GM12878 (cell line): ENCODE data around the gene ZNG1B. TPM values are rescaled to one million over a fixed set of nuclear protein-coding genes. Genes with fewer than 3 reads are reported as not detected.

ENCODE experiments used
- ATAC-seq: fragments of 200-7000 bp; cut with Tn5 transposase; 3 replicates; pipeline ENCODE4 v1.9.1; 2020; ENCODE audit warnings: mild to moderate bottlenecking, moderate library complexity
- BruUV-seq: library from RNA; stranded (reverse); fragments of 400-500 nt; replicated peaks from 2 replicates; lab custom pipeline; 2021; lab: Mats Ljungman, UMichigan
- CTCF ChIA-PET: fragments of 300-600 bp; sonication (Branson Sonifier 250); formaldehyde crosslinking; extraction: SDS; loops from one replicate; lab custom pipeline; 2021; ENCODE audit warnings: inconsistent platforms; lab: Yijun Ruan, JAX
- POLR2A ChIA-PET: fragments of 350-600 bp; formaldehyde crosslinking; extraction: SDS; loops from one replicate; lab custom pipeline; 2021; ENCODE audit warnings: inconsistent platforms; lab: Charles Lee
- RAD21 ChIA-PET: fragments of 300-600 bp; sonication (Branson Sonifier 250); formaldehyde crosslinking; loops from one replicate; lab custom pipeline; 2023; ENCODE audit warnings: antibody characterized with exemption; ENCODE audit not compliant: unreplicated experiment; lab: Charles Lee
- SMC1A ChIA-PET: fragments of 300-600 bp; sonication (Branson Sonifier 250); formaldehyde crosslinking; loops from one replicate; lab custom pipeline; 2023; ENCODE audit not compliant: unreplicated experiment, uncharacterized antibody; lab: Charles Lee
- DNase-seq: peaks from one replicate; pipeline ENCODE4 v3.0.0-alpha.2; 2011; ENCODE audit warnings: low read depth, low spot score
- FAIRE-seq: peaks from 3 replicates; lab custom pipeline; 2011; peaks lifted over from hg19 to GRCh38; lab: Jason Lieb, UNC
- H2AFZ ChIP-seq: 2 replicates; pipeline ENCODE4 v1.6.0; 2011; ENCODE audit warnings: low read depth, low read length, control low read depth; ENCODE audit not compliant: control insufficient read depth
- H3K27ac ChIP-seq: 2 replicates; pipeline ENCODE4 v1.5.1; 2011; ENCODE audit warnings: control low read depth; ENCODE audit not compliant: control insufficient read depth, insufficient read depth
- H3K27me3 ChIP-seq, 2 experiments: replicated peaks in 1 of 2; 2 replicates each; pipeline versions ENCODE4 v1.6.0 to v1.6.1; 2011; ENCODE audit warnings: low read length in 1 of 2; ENCODE audit not compliant: control insufficient read depth in 2 of 2, insufficient read depth in 2 of 2
- H3K36me3 ChIP-seq, 2 experiments: 2 replicates each; pipeline ENCODE4 v1.5.1; 2011; ENCODE audit warnings: low read length in 1 of 2; ENCODE audit not compliant: control insufficient read depth in 2 of 2, insufficient read depth in 2 of 2
- H3K4me1 ChIP-seq: 2 replicates; pipeline ENCODE4 v1.6.1; 2011; ENCODE audit warnings: mild to moderate bottlenecking, low read length, moderate library complexity, mixed read lengths; ENCODE audit not compliant: control insufficient read depth, insufficient read depth
- H3K4me2 ChIP-seq: 2 replicates; pipeline ENCODE4 v1.6.0; 2011; ENCODE audit warnings: control low read depth; ENCODE audit not compliant: control insufficient read depth, insufficient read depth
- H3K4me3 ChIP-seq: fragments of 200-600 bp; sonication (generic); 2 replicates; pipeline ENCODE4 v1.5.1; 2016
- H3K79me2 ChIP-seq: 2 replicates; pipeline ENCODE4 v1.6.0; 2011; ENCODE audit warnings: low read length; ENCODE audit not compliant: control insufficient read depth, insufficient read depth
- H3K9ac ChIP-seq: 2 replicates; pipeline ENCODE4 v1.8.0; 2011; ENCODE audit warnings: low read length, control low read depth, mixed read lengths; ENCODE audit not compliant: control insufficient read depth, insufficient read depth
- H3K9me3 ChIP-seq: replicated peaks from 3 replicates; pipeline ENCODE4 v1.5.1; 2011; ENCODE audit warnings: mild to moderate bottlenecking, low read length; ENCODE audit not compliant: control insufficient read depth, insufficient read depth
- H4K20me1 ChIP-seq: 2 replicates; pipeline ENCODE4 v1.6.0; 2011; ENCODE audit not compliant: control insufficient read depth, insufficient read depth
- BACH1 ChIP-seq: fragments of 450-650 bp; IDR thresholded peaks from 2 replicates; pipeline ENCODE4 v1.6.1; 2017; ENCODE audit warnings: mild to moderate bottlenecking, borderline replicate concordance
- CREB1 ChIP-seq: IDR thresholded peaks from 2 replicates; pipeline ENCODE4 v1.6.1; 2012; ENCODE audit warnings: low read depth, mild to moderate bottlenecking, inconsistent platforms
- E4F1 ChIP-seq: fragments of 450-650 bp; IDR thresholded peaks from 2 replicates; pipeline ENCODE4 v1.6.1; 2018; ENCODE audit warnings: borderline replicate concordance, mild to moderate bottlenecking; ENCODE audit not compliant: partially characterized antibody
- EP300 ChIP-seq, 2 experiments: fragments of 150-350 bp in 1 of 2; IDR thresholded peaks; 2 replicates each; pipeline ENCODE4 v1.6.1; 2011 to 2012; ENCODE audit warnings: low read depth in 2 of 2, low read length in 2 of 2, borderline replicate concordance in 1 of 2, improper control_type of control experiment in 1 of 2, inconsistent platforms in 1 of 2; ENCODE audit not compliant: control insufficient read depth in 1 of 2
- KAT2A ChIP-seq: conservative IDR thresholded peaks from 2 replicates; pipeline ENCODE4 v1.6.1; 2011; ENCODE audit warnings: low read depth, low read length; ENCODE audit not compliant: control insufficient read depth
- MEF2A ChIP-seq: IDR thresholded peaks from 2 replicates; pipeline ENCODE4 v1.6.1; 2011; ENCODE audit warnings: low read depth, mild to moderate bottlenecking, low read length, moderate library complexity; ENCODE audit not compliant: insufficient read depth
- NBN ChIP-seq: fragments of 450-650 bp; IDR thresholded peaks from 2 replicates; pipeline ENCODE4 v1.6.1; 2016
- RCOR1 ChIP-seq: conservative IDR thresholded peaks from 2 replicates; pipeline ENCODE4 v1.6.1; 2012; ENCODE audit warnings: low read depth, low read length, improper control_type of control experiment
- RELB ChIP-seq: fragments of 450-650 bp; IDR thresholded peaks from 2 replicates; pipeline ENCODE4 v1.6.1; 2017; ENCODE audit warnings: low read depth, mild to moderate bottlenecking, moderate library complexity
- SMAD1 ChIP-seq: fragments of 450-650 bp; IDR thresholded peaks from 2 replicates; pipeline ENCODE4 v1.6.1; 2018; ENCODE audit warnings: mild to moderate bottlenecking, low read depth; ENCODE audit not compliant: partially characterized antibody
- SMAD5 ChIP-seq: IDR thresholded peaks from 2 replicates; pipeline ENCODE4 v1.6.1; 2016; ENCODE audit warnings: antibody characterized with exemption, low read depth
- SMC3 ChIP-seq: IDR thresholded peaks from 2 replicates; pipeline ENCODE4 v1.6.1; 2011; ENCODE audit warnings: low read length, improper control_type of control experiment, borderline replicate concordance
- TBL1XR1 ChIP-seq: IDR thresholded peaks from 2 replicates; pipeline ENCODE4 v1.6.1; 2012; ENCODE audit warnings: low read depth, low read length, improper control_type of control experiment
- ZBTB33 ChIP-seq: fragments of 450-650 bp; IDR thresholded peaks from 2 replicates; pipeline ENCODE4 v1.6.1; 2017; ENCODE audit warnings: mild to moderate bottlenecking
- WGBS: methylation state at CpG from one replicate; pipeline ENCODE4 v1.1.6; 2016; ENCODE audit warnings: low lambda C conversion rate; ENCODE audit not compliant: insufficient replicate concordance, insufficient coverage; ENCODE audit errors: missing lambda C conversion rate; 5-methylcytosine and 5-hydroxymethylcytosine counted together
- in situ Hi-C: fragments of 300-500 bp; cut with MboI; formaldehyde crosslinking; loops from 9 replicates; pipeline ENCODE4 v1.14.3; 2018; ENCODE audit warnings: mixed read lengths
- intact Hi-C: fragments of 100-400 bp; cut with micrococcal nuclease; formaldehyde crosslinking; loops from one replicate; pipeline ENCODE4 v1.14.2; 2022; ENCODE audit not compliant: unreplicated experiment
- polyA plus RNA-seq, 11 experiments: library from polyadenylated mRNA; depleted of rRNA in 4 of 11; unstranded in 6 of 11; stranded (reverse) in 5 of 11; fragments of >200 nt; fragmentation: Nextera tagmentation in 4 of 11; fragmentation: Illumina TruSeq in 1 of 11; extraction: Ambion mirVana in 4 of 11; extraction: Trizol in 1 of 11; gene quantifications; 1 replicate in 1 of 11; 2 replicates in 10 of 11; pipeline versions ENCODE4 v1.2.1 to v1.2.3, GENCODE V29; 2011 to 2016; ENCODE audit warnings: inconsistent platforms in 2 of 11, missing spikeins in 2 of 11, low read depth in 1 of 11
- total RNA-seq, 4 experiments: library from RNA; depleted of rRNA in 3 of 4; stranded (reverse); fragments of >200 nt in 3 of 4; fragmentation: Illumina TruSeq in 1 of 4; extraction: Trizol in 1 of 4; gene quantifications; 2 replicates each; pipeline versions ENCODE4 v1.2.1 to v1.2.3, GENCODE V29; 2013 to 2021
- TF ChIP-seq, protein P1 (sequence below): fragments of 450-650 bp; IDR thresholded peaks from 2 replicates; pipeline ENCODE4 v1.6.1; 2017; ENCODE audit warnings: borderline replicate concordance

ZNG1B gene
- total and polyA plus RNA-seq, 10 of the 15 experiments (the other 5 are each of a cell fraction or from before 2014, with no cell fraction given) = 42.9 to 140 (median 61.4) TPM

DNA sequence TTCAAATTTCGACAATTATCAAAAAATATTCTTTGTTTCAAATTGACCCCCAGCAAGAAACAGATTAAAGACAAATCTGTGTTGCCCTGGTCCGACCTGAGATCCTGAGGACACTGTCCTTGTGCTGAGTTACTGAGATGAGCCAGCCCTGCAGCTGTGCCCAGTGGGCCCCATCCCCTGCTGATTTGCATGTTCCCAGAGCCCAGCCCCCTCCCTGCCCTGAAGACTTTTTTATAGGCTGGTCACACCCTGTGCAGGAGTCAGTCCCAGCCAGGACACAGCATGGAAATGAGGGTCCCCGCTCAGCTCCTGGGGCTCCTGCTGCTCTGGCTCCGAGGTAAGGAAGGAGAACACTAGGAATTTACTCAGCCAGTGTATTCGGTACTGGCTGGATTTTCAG is 31.4 kb upstream of the ZNG1B start:
- ChIA-PET SMC1A (no interaction called here), POLR2A (no interaction called here), RAD21 (no interaction called here), CTCF (no interaction called here)
- FAIRE-seq (no peak), ATAC-seq (peak; percentile 59), DNase-seq (no peak)
- no peak overlapping the region for H2AFZ ChIP-seq
- in situ Hi-C loops = no loop called here
- no peak overlapping the region for H3K4me3 ChIP-seq
- no peak overlapping the region for H3K9ac ChIP-seq
- intact Hi-C loops = no loop called here
- H4K20me1 ChIP-seq = no peaks in the 10 kb centered on the region
- H3K9me3 ChIP-seq = no peaks in the 10 kb centered on the region
- 0 out of 2 replicates have a peak overlapping the region, but pooled peaks have one; percentile 38 for H3K4me2 ChIP-seq
- WGBS = 1% methylated on average over 5 of the region's 5 CpGs
- no peaks in the 10 kb centered on the region; a peak in 2 of 4 replicates for H3K27me3 ChIP-seq
- H3K36me3 ChIP-seq = no peaks in the 10 kb centered on the region
- peaks cover 7% of the 10 kb centered on the region; the same call in 1 of the 2 replicates for H3K4me1 ChIP-seq
- BruUV-seq = no TSS peak
- no peak overlapping the region for H3K27ac ChIP-seq
- no peaks in the 10 kb centered on the region for H3K79me2 ChIP-seq
- TF ChIP-seq, protein P1, sequence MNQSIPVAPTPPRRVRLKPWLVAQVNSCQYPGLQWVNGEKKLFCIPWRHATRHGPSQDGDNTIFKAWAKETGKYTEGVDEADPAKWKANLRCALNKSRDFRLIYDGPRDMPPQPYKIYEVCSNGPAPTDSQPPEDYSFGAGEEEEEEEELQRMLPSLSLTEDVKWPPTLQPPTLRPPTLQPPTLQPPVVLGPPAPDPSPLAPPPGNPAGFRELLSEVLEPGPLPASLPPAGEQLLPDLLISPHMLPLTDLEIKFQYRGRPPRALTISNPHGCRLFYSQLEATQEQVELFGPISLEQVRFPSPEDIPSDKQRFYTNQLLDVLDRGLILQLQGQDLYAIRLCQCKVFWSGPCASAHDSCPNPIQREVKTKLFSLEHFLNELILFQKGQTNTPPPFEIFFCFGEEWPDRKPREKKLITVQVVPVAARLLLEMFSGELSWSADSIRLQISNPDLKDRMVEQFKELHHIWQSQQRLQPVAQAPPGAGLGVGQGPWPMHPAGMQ = no peak
- no peak for TF ChIP-seq E4F1
- TF ChIP-seq CREB1 = no peak
- TF ChIP-seq RELB = no peak
- TF ChIP-seq EP300 (IDR thresholded peaks at IDR 0.05; ENCODE audit: borderline replicate concordance in 1 of 2, control insufficient read depth in 1 of 2, low read depth in 2 of 2, low read length in 2 of 2) = no peak
- TF ChIP-seq SMC3 = no peak
- TF ChIP-seq NBN = no peak
- no peak for TF ChIP-seq MEF2A
- TF ChIP-seq SMAD5 = no peak
- no peak for TF ChIP-seq SMAD1
- no peak for TF ChIP-seq TBL1XR1
- no peak for TF ChIP-seq KAT2A
- no peak for TF ChIP-seq ZBTB33
- no peak for TF ChIP-seq RCOR1
- TF ChIP-seq BACH1 = no peak
